Activated CD4-positive, alpha-beta T cell treated with anti-CD3 and anti-CD28 coated beads, Interleukin-2, amount 50 U/mL, for 1 hour (primary cell): ENCODE measurements around the gene PDCD11.
A peak's percentile ranks its signal among the peaks of the same experiment; 100 is the strongest.

Experiments
- DNase-seq: peaks from one replicate; pipeline ENCODE4 v3.0.0-alpha.2; 2020

Gene PDCD11

DNA sequence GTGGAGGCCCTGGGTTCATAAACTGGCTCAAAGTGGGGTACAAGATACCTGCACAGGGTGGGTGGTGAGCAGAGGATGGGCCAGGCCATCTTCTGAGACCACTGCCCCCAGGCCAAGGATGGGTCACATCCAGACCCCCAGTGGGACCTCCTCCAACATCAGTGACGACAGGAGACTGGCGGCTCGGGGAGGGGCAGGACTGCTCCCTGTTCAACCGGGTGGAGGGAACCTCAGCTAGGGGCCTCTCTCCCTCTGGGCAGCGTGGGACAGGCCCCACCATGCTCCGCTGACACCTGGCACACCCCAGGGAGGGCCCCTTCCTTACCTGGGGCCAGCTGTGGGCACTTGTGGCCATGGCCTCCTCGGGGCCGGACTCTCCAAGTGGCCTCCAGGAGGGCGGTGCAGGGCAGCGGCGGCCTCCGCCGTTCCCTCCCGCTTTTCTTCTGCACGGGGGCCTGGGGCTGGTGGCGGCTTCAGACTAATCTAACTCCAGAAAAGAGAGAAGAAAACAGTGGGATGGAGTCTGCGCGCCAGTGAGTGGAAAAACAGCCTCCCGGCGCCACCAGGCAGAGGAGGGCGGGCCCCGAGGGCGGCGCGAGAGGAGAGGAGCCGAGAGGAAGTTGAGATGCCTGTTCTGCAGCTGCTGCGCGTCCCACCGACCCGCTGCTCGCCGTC, 55.5 kb downstream of the PDCD11 start, which contains the start of gene CALHM2:
CALHM2 (minus strand) TSS at position 540 of the 675 bp plus-strand sequence. CDS start 2,429 bp downstream, outside the sequence.
- peak; percentile 56 for DNase-seq

DNA sequence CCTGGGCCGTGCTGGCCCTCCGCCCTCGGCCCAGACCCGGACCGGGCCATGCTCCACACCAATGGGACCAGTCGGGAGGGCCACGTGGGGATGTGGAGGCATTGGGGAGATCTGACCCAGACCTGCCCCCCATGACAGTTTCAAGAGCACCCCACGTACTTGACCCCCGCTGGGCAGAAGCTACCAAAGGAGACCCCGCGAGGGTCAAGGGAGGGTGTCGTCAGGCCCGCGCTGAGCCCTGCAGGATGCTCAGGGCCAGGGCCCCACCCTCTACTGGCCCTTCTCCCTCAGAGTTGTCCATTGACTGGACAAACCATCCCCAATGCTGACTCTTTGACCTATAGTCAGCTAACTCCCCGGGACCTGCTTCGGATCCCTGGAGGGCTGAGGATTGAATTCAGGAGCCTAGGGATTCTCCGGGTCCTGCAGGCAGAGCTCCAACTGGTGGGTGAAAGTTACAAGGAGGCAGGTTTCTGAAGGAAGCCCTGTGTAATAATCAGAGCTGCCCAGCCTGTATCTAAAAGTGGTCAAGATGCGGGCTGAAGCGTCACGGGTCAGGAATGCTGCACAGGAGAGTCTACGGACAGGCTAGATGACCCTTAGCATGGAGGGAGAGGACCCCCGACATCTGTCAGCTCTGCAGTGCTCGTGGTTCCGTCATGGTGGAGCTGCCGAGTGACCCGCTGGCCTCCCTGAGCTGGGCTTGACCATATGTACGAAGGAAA, 56.2 kb downstream of the PDCD11 start:
- no peak for DNase-seq

DNA sequence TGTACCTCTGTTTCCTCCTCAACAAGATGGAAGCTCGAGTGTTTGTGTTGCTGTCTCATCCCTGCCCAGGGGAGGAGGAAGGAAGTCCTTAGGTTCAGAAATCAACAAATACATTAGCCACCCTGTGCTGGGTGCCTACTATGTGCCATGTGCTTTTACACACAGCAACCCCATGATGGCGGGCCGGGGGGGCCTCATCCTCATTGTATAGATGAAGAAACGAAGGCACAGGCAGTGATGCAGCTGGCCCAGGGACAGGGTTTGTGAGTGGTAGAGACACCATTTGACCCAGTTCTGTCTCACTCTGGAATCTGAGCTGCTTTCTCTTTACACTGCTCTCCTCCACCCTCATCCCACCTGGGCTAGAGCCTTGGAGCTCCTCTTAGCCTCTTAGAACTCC, 57.6 kb downstream of the PDCD11 start:
- no peak for DNase-seq

DNA sequence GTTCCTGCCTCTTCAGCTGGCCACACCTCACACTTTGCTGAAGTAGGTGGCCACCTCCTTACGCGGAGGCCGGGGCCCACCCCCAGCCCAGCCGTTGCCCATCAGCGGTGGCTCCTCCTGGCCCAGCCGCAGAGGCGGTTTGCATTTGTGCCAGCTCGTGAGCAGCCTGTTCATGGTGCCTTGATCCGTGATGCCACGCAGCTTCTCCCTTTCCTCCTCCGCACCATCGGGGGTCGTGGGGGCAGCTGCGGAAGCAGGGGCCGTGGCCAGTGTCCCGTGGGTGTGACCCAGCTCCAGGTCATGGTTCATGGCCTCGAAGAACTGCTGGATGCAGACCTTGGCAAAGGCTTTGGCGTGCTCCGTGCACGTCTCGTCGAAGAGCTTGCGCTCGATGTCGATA, 58.8 kb downstream of the PDCD11 start:
- no peak for DNase-seq

GRCh38 chr10:103456074-103456660, 59.7 kb downstream of the PDCD11 start:
- no peak for DNase-seq

GRCh38 chr10:103457176-103457712, 60.8 kb downstream of the PDCD11 start:
- no peak for DNase-seq

DNA sequence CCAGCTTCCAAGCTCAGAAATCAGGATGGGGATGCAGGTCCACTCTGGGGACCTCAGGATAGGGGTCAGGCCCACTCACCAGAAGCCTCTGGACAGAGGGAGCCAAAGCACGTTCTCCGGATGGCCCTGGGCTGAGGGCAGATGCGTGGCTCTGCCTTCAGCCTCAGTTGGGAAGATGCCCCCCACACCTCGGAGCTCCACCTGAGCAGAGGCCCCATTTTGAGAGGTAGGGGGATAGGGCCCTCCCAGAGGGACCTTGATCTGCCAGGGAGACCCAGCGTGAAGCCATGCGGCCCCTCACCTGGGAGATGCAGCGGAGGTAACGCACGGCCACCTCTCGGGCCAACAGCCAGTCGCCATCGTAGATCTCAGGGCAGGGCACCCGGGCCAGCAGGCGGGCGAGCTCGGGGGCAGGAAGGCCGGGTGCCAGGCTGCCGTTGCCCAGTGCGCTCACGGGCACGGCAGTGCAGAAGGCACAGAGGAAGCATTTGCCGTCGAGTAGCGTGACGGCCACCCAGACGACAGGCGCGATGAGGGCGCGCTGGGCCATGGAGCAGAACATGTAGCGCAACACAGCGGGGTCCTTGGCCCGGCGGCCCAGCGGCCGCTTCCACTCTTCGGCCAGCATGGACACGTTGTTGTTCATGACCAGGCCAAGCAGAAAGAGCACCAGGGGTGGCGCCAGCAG, 61.6 kb downstream of the PDCD11 start:
- no peak for DNase-seq

GRCh38 chr10:103458720-103459119, 62.3 kb downstream of the PDCD11 start, which contains the start of gene CALHM1:
TSS of gene CALHM1 (minus strand) at chr10:103458900. CDS start at chr10:103458751, 149 bp downstream.
- DNase-seq, result no peak

DNA sequence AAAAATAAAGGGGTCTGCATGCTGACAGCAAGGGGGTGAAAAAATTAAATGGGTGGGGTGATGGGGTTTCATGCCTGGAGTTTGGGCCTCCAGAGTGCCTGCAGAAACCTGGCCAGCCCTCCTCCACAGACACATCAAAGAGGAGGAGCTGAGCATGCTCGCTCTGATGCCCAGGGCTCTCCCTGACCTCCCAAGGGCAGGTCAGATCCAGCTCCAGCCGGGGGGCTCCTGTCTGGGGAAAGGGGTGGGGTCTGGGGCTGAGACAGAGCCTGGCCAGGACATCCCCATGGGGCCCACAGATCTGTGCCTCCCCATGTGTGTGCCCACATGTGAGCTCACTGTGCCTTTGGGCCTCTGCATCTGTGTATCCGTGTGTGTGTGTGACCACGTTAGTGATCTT, 63.2 kb downstream of the PDCD11 start:
- DNase-seq, result no peak

DNA sequence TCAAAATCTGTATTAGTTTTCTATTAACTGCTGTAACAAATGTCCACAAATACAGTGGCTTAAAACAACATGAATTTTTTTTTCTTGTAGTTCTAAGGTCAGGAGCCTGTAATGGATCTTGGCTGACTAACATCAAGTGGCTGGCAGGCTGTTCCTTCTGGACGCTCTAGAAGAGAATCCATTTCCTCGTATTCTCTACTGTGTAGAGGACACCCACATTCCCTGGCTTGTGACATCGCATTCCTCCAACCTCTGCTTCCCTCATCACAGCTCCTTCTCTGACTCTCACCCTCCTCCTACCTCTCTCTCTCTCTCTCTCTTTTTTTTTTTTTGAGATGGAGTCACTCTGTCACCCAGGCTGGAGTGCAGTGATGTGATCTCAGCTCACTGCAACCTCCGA, 67.1 kb downstream of the PDCD11 start:
- no peak for DNase-seq

- no peak for DNase-seq
These were observed 69.2 kb downstream of the PDCD11 start for GRCh38 chr10:103465411-103466179.

DNA sequence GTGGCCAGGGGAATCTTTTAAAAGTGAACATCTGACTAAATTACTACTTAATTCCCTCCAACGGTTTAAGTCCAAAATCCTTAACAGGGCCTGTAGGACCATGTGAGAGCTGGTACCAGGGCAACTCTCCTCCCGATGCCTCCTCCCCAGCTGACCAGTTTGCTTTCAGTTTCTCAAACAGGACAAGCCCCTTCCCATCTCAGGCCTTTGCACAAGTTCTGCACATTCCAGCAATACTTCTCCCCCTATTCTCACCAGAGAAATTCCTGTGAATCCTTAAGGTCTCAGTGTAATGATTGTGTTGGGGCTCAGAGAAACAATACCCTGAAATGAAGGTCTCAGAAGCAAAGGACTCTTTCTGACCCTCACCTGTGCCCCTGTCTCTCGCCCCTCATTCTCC, 70.3 kb downstream of the PDCD11 start:
- DNase-seq, result no peak

GRCh38 chr10:103467406-103467805, 71.0 kb downstream of the PDCD11 start:
- DNase-seq, result no peak

DNA sequence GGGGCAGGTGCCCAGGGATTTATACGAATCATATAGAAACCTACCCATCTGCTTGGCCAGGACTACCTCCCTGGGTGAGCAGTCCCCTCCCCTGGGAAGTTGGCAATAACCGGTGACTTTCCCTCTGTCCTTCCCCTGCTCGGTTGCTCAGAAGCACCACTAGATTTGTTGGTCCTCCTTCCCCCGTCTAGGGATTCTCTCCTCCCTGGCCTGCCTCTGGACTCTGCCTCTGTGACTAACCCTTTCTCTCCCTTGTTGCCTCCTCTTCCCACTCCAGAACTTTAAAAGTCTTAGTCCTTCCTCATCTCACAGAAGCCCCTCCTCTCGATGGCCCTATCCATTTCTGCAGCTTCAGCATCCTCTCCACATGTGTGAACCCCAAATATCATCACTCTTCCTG, 72.8 kb downstream of the PDCD11 start:
- no peak for DNase-seq

GRCh38 chr10:103470761-103471653, 74.6 kb downstream of the PDCD11 start:
- DNase-seq, result peak; percentile 57

GRCh38 chr10:103472005-103472404, 75.6 kb downstream of the PDCD11 start:
- DNase-seq, result no peak

- no peak for DNase-seq
These were observed 76.8 kb downstream of the PDCD11 start for GRCh38 chr10:103473261-103473671.

- DNase-seq, result no peak
These were observed 77.7 kb downstream of the PDCD11 start for GRCh38 chr10:103474077-103474476.

DNA sequence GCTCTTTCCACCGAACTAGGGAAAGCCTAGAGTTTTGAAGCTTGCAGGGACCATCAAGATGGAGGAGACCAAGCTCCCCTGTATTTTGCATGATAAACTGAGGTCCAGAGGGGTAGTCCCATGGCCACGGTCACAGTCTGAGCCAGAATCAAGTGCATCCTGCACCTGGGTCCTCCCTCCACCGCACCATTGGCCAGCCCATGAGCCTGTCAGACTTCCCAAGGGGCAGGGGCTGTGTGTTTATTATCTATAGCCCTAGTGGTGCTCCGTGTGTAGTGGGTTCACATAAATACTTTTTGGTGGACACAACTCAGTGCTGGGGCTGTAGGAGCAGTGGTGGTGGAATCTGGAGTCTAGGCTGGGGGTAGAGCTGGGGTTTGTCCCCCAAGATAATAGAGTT, 79.0 kb downstream of the PDCD11 start:
- DNase-seq, result no peak

GRCh38 chr10:103476046-103476768, 79.8 kb downstream of the PDCD11 start:
- no peak for DNase-seq

GRCh38 chr10:103478671-103479070, 82.2 kb downstream of the PDCD11 start:
- no peak for DNase-seq
